Endodermal cell (in vitro differentiated cells): ENCODE results near the gene MINPP1. TPM values are rescaled to one million over a fixed set of nuclear protein-coding genes. Genes with fewer than 3 reads are reported as not detected.

ENCODE experiments used
- DNase-seq: peaks from one replicate; pipeline ENCODE4 v3.0.0-alpha.2; 2017
- H3K27ac ChIP-seq: 2 replicates; pipeline ENCODE4 v1.5.1; 2013; ENCODE audit warnings: mild to moderate bottlenecking, low read depth, low read length, moderate library complexity
- H3K27me3 ChIP-seq: 2 replicates; pipeline ENCODE4 v1.6.1; 2013; ENCODE audit warnings: mild to moderate bottlenecking, low read length, moderate library complexity; ENCODE audit not compliant: insufficient read depth, control insufficient read depth, poor library complexity, severe bottlenecking
- H3K36me3 ChIP-seq: 2 replicates; pipeline ENCODE4 v1.7.0; 2013; ENCODE audit warnings: mild to moderate bottlenecking, low read length, moderate library complexity; ENCODE audit not compliant: control insufficient read depth, insufficient read depth
- H3K4me1 ChIP-seq: one replicate; pipeline ENCODE4 v1.7.0; 2013; ENCODE audit warnings: low read length; ENCODE audit not compliant: control insufficient read depth, insufficient read depth
- H3K4me3 ChIP-seq: 2 replicates; pipeline ENCODE4 v1.5.1; 2013; ENCODE audit warnings: mild to moderate bottlenecking, low read length, moderate library complexity
- H3K9ac ChIP-seq: 2 replicates; pipeline ENCODE4 v1.6.1; 2013; ENCODE audit warnings: mild to moderate bottlenecking, low read length, moderate library complexity; ENCODE audit not compliant: poor library complexity, severe bottlenecking; ENCODE audit errors: extremely low read depth
- H3K9me3 ChIP-seq: 2 replicates; pipeline ENCODE4 v1.6.1; 2013; ENCODE audit warnings: mild to moderate bottlenecking, low read length, moderate library complexity; ENCODE audit not compliant: control insufficient read depth
- H3K27ac Mint-ChIP-seq: 2 replicates; pipeline ENCODE4 v1.8.0; 2020; ENCODE audit warnings: mixed read lengths
- H3K27me3 Mint-ChIP-seq: 2 replicates; pipeline ENCODE4 v1.8.0; 2021; ENCODE audit warnings: mild to moderate bottlenecking, mixed read lengths; ENCODE audit not compliant: insufficient read depth
- H3K36me3 Mint-ChIP-seq: 2 replicates; pipeline ENCODE4 v1.8.0; 2020; ENCODE audit warnings: low read depth, mixed read lengths
- H3K4me1 Mint-ChIP-seq: 2 replicates; pipeline ENCODE4 v1.8.0; 2020; ENCODE audit warnings: mixed read lengths
- H3K4me3 Mint-ChIP-seq: 2 replicates; pipeline ENCODE4 v1.8.0; 2020; ENCODE audit warnings: mild to moderate bottlenecking, moderate library complexity, mixed read lengths
- H3K9me3 Mint-ChIP-seq: 2 replicates; pipeline ENCODE4 v1.8.0; 2020; ENCODE audit warnings: mild to moderate bottlenecking, mixed read lengths
- CTCF ChIP-seq: fragments of 200-600 bp; sonication (generic); conservative IDR thresholded peaks from 2 replicates; pipeline ENCODE4 v1.5.0; 2021; ENCODE audit warnings: antibody characterized with exemption, mild to moderate bottlenecking
- WGBS, 2 experiments: methylation state at CpG; one replicate each; pipeline versions ENCODE4 v1.1.5 to v1.1.7; 2013; ENCODE audit warnings: missing lambda C conversion rate in 2 of 2, mixed read lengths in 1 of 2; ENCODE audit not compliant: insufficient coverage in 1 of 2, insufficient read length in 1 of 2; 5-methylcytosine and 5-hydroxymethylcytosine counted together
- total RNA-seq, 2 donors: library from RNA; stranded (reverse); fragmentation: NEBNext Ultra II Directional in 1 of 2; extraction: Animal tissue kit (Norgen Biotek cat#: 25700) in 1 of 2; gene quantifications; 2 replicates in 1 of 2; 3 replicates in 1 of 2; pipeline ENCODE4 v1.2.1, GENCODE V29; 2021

MINPP1 gene
- total RNA-seq, 2 donors from 2014 or later: 32.4 to 40.4 TPM

- TF ChIP-seq CTCF: no peak
- H3K36me3 ChIP-seq: no peaks in the 10 kb centered on the region
- no peak overlapping the region for H3K27ac ChIP-seq
- H3K9ac ChIP-seq: no peak overlapping the region
- no peak overlapping the region for H3K27ac Mint-ChIP-seq
- no peaks in the 10 kb centered on the region for H3K9me3 ChIP-seq
- no peak for DNase-seq
- H3K9me3 Mint-ChIP-seq: no peaks in the 10 kb centered on the region
- H3K27me3 ChIP-seq: no peaks in the 10 kb centered on the region
- H3K4me3 ChIP-seq: no peak overlapping the region
- H3K4me1 ChIP-seq: no peaks in the 10 kb centered on the region
- no peaks in the 10 kb centered on the region for H3K27me3 Mint-ChIP-seq
- no peak overlapping the region for H3K4me3 Mint-ChIP-seq
- peaks cover 5% of the 10 kb centered on the region for H3K4me1 Mint-ChIP-seq
- 93% methylated on average over 1 of the region's 1 CpG; no CpG with 5 or more reads in 1 of the 2 experiments for WGBS, 2 experiments
- no peaks in the 10 kb centered on the region for H3K36me3 Mint-ChIP-seq
Observed at GRCh38 chr10:87579563-87579962, 74.9 kb downstream of the MINPP1 start.

DNA sequence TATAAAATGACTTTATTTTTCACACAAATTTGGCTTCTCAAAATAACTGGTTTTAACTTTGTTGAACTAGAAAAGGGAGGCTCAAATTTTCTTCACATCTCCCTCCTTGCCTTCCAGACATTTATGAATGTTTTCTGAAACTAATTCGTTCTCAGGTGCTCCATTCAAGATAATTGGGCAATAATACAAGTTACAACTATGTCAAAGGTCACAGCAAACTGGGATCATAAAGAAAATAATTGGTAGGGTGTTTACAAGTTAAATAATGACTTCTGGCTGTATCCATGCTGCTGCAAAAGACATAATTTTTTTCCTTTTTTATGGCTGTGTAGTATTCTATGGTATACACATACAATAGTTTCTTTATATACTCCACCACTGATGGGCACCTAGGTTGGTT is 75.3 kb downstream of the MINPP1 start:
- H3K36me3 ChIP-seq: no peaks in the 10 kb centered on the region
- Mint-ChIP-seq H3K27ac (no peak overlapping the region), H3K9me3 (no peaks in the 10 kb centered on the region), H3K4me3 (no peak overlapping the region), H3K36me3 (no peaks in the 10 kb centered on the region), H3K27me3 (no peaks in the 10 kb centered on the region), H3K4me1 (peaks cover 5% of the 10 kb centered on the region)
- no peaks in the 10 kb centered on the region for H3K9me3 ChIP-seq
- 83% methylated on average over 1 of the region's 1 CpG; no CpG with 5 or more reads in 1 of the 2 experiments for WGBS, 2 experiments
- H3K27me3 ChIP-seq: no peaks in the 10 kb centered on the region
- H3K4me1 ChIP-seq: no peaks in the 10 kb centered on the region
- H3K9ac ChIP-seq: no peak overlapping the region
- no peak overlapping the region for H3K27ac ChIP-seq
- DNase-seq: no peak
- no peak overlapping the region for H3K4me3 ChIP-seq
- no peak for TF ChIP-seq CTCF

DNA sequence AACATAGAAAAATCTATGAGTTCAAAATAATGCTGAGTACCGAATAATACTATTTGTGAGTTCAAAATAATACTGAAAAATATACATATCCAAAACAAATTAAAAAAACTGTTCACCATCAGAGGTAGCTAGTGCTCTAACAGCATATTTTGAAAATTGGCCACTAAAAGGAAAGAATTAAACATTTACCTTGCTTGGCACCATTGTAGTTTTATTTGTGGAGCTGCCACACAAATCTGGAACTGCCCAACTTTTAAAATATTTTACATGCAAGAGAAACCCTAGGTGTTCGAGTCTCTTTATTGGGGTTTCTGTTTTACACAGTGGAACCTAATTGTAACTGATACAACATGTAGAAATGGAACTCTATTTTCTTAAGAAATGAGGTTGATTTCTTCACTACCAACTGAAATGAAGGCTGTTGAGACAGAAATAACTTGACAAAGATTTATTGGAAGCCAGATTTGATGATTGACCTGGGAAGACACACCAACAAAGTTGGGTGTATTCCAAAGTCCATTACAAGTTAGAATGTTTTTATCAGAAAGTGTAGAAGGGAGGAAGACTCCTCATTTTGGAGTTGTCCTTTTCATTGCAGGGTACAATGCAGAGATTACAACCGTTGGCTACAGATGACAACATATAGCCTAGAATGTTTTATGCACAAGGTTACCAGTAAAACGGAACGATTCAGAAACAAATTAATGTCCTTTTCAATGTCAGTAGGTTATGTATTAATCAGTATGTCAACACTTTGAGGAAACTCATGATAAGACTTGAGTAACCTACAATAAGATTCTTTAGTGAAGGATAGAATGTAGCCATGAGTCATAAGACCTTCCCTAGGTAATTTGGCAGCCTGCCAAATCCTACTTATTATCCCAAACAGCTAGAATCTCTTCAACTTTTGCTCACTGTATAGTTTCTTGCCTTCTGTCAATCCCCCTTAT is 81.1 kb downstream of the MINPP1 start:
- H3K36me3 ChIP-seq: no peaks in the 10 kb centered on the region
- Mint-ChIP-seq H3K27ac (no peak overlapping the region), H3K4me3 (no peak overlapping the region), H3K27me3 (no peaks in the 10 kb centered on the region), H3K36me3 (no peaks in the 10 kb centered on the region), H3K4me1 (peaks cover 35% of the 10 kb centered on the region), H3K9me3 (peaks cover 3% of the 10 kb centered on the region)
- TF ChIP-seq CTCF: no peak
- H3K4me1 ChIP-seq: peaks cover 22% of the 10 kb centered on the region
- no peaks in the 10 kb centered on the region for H3K9me3 ChIP-seq
- H3K9ac ChIP-seq: no peak overlapping the region
- H3K27ac ChIP-seq: no peak overlapping the region
- 94 to 98% methylated on average over 3 to 4 of the region's 5 CpGs for WGBS, 2 experiments
- no peak for DNase-seq
- H3K4me3 ChIP-seq: peak overlapping the region; percentile 10
- no peaks in the 10 kb centered on the region for H3K27me3 ChIP-seq
